H1 (cell line): ENCODE results near the gene PTPA.

Experiments used
- CBX8 ChIP-seq: fragments of 300-800, 300-1000 bp; sonication (generic); IDR thresholded peaks from 2 replicates; pipeline ENCODE4 v1.7.1; 2016; ENCODE audit warnings: low read depth, low read length, borderline replicate concordance
- CTCF ChIP-seq, 3 experiments: IDR thresholded peaks; 1 replicate in 2 of 3; 2 replicates in 1 of 3; pipeline versions ENCODE4 v1.5.1 to v1.6.1; 2011; ENCODE audit warnings: low read length in 3 of 3, mild to moderate bottlenecking in 3 of 3, inconsistent platforms in 2 of 3, low read depth in 1 of 3, moderate library complexity in 1 of 3; ENCODE audit not compliant: insufficient read depth in 1 of 3; ENCODE audit errors: control extremely low read depth in 1 of 3
- E2F6 ChIP-seq: IDR thresholded peaks from 2 replicates; pipeline ENCODE4 v1.6.1; 2012; ENCODE audit warnings: inconsistent platforms
- JUND ChIP-seq: IDR thresholded peaks from 2 replicates; pipeline ENCODE4 v1.6.1; 2011; ENCODE audit warnings: mild to moderate bottlenecking, improper control_type of control experiment, low read length
- KDM1A ChIP-seq: fragments of 200-600, 300-600 bp; sonication (generic); IDR thresholded peaks from 2 replicates; pipeline ENCODE4 v1.7.1; 2016; ENCODE audit warnings: mild to moderate bottlenecking, low read length, borderline replicate concordance
- POLR2AphosphoS5 ChIP-seq: IDR thresholded peaks from 2 replicates; pipeline ENCODE4 v1.6.1; 2011; ENCODE audit warnings: low read depth, low read length
- RAD21 ChIP-seq, 2 experiments: IDR thresholded peaks in 1 of 2; conservative IDR thresholded peaks in 1 of 2; 2 replicates each; pipeline ENCODE4 v1.6.1; 2011; ENCODE audit warnings: low read depth in 2 of 2, low read length in 2 of 2, improper control_type of control experiment in 1 of 2, inconsistent platforms in 1 of 2, mild to moderate bottlenecking in 1 of 2, moderate library complexity in 1 of 2
- SIN3A ChIP-seq, 2 experiments: IDR thresholded peaks in 1 of 2; conservative IDR thresholded peaks in 1 of 2; 2 replicates each; pipeline ENCODE4 v1.6.1; 2011 to 2012; ENCODE audit warnings: low read length in 2 of 2, improper control_type of control experiment in 1 of 2, low read depth in 1 of 2, mild to moderate bottlenecking in 1 of 2
- SRF ChIP-seq: IDR thresholded peaks from 2 replicates; pipeline ENCODE4 v1.6.1; 2011; ENCODE audit warnings: mild to moderate bottlenecking, low read depth, low read length, moderate library complexity
- TAF1 ChIP-seq: IDR thresholded peaks from 2 replicates; pipeline ENCODE4 v1.6.1; 2011; ENCODE audit warnings: mild to moderate bottlenecking, low read depth, low read length
- TAF7 ChIP-seq: optimal IDR thresholded peaks from 2 replicates; pipeline ENCODE3; 2011; ENCODE audit warnings: low read depth, mild to moderate bottlenecking, inconsistent platforms, low read length, moderate library complexity, borderline replicate concordance
- USF2 ChIP-seq: IDR thresholded peaks from 2 replicates; pipeline ENCODE4 v1.6.1; 2011; ENCODE audit warnings: low read length, improper control_type of control experiment
- ZNF274 ChIP-seq: IDR thresholded peaks from 2 replicates; pipeline ENCODE4 v1.7.0; 2012; ENCODE audit warnings: low read length, borderline replicate concordance; ENCODE audit errors: extremely low read depth

DNA sequence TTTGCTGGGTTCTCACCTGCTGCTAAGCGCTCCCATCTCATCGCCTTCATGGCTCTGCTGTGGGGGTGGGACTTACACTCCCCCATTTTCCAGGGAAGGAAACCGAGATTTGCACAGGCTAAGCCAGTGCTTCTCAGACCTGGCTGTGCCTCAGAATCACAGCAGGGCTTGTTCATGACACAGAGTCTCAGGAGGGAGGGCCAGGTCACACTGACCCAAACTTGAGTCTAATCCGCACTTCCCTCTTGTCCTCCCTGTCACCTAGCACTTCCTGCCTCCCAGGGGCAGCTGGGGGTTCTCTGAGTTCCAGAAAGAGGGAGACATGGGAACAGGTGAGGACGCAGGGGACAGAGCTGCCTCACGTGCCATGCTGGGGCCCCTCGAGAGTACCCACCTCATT lies 82.4 kb downstream of the PTPA start:
- TF ChIP-seq CTCF (IDR thresholded peaks at IDR 0.05; ENCODE audit: control extremely low read depth in 1 of 3, insufficient read depth in 1 of 3, low read depth in 1 of 3, low read length in 3 of 3) (no peak), JUND (no peak), USF2 (no peak), E2F6 (no peak), KDM1A (no peak), CBX8 (no peak), TAF7 (no peak), RAD21 (IDR thresholded peaks at IDR 0.05 in 1 of 2, conservative IDR thresholded peaks at IDR 0.05 in 1 of 2; ENCODE audit: low read depth in 2 of 2, low read length in 2 of 2) (no peak), TAF1 (no peak), ZNF274 (no peak), POLR2AphosphoS5 (no peak), SRF (no peak), SIN3A (conservative IDR thresholded peaks at IDR 0.05 in 1 of 2, IDR thresholded peaks at IDR 0.05 in 1 of 2; ENCODE audit: low read depth in 1 of 2, low read length in 2 of 2) (no peak)
